ENCODE measurements around the gene GDPD3.
"Not testable (repeated sequence)": the region's sequence is repeated elsewhere in the genome, so short reads cannot be mapped to it uniquely, and the experiment has no call there.

Gene GDPD3, protein sequence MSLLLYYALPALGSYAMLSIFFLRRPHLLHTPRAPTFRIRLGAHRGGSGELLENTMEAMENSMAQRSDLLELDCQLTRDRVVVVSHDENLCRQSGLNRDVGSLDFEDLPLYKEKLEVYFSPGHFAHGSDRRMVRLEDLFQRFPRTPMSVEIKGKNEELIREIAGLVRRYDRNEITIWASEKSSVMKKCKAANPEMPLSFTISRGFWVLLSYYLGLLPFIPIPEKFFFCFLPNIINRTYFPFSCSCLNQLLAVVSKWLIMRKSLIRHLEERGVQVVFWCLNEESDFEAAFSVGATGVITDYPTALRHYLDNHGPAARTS

DNA sequence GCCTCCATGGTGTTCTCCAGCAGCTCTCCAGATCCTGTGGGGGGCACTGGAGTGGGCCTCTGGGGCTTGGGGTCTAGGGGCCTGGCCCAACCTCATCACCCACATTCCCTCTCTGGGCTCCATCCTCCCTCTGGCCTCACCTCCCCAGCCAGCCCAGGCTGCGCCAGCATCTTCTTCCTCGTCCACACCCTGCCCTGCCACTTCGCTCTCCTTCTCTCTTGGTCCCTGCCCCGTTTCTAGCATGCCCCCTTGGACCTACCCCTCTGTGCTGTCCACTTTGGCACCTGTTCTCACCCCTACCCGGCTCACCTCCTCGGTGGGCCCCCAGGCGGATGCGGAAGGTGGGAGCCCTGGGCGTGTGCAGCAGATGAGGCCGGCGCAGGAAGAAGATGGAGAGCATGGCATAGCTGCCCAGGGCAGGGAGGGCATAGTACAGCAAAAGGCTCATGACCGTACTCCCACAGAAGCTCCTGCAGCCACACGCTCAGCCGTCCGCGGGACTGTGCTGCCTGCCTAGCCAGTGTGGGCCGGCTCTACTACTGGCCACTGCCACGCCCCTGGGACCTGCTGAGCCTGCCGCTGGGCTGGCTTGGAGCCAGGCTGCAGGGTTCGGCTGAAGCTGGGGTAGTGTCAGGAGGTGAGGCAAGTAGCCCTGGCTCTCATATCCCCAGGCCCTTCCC lies at the start of gene GDPD3:
TSS of gene GDPD3 (minus strand) at position 507 of the 680 bp plus-strand sequence. CDS start at position 448, 59 bp downstream.
- no peak for DNase-seq

DNA sequence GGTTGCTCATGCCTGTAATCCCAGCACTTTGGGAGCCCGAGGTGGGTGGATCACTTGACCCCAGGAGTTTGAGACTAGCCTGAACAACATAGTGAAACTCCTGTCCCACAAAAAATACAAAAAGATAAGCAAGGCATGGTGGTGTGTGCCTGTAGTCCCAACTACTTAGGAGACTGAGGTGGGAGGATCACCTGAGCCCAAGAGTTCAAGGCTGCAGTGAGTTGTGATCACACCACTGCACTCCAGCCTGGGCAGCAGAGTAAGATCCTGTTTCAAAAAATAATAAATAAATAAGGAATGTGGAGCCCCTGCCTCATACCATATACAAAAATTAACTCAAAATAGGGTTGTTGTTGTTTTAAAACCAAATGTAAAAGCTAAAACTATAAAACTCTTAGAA lies 43.9 kb upstream of the GDPD3 start:
- no peak for DNase-seq

- DNase-seq = no peak
These were observed 41.9 kb upstream of the GDPD3 start for GRCh38 chr16:30155188-30155587.

DNA sequence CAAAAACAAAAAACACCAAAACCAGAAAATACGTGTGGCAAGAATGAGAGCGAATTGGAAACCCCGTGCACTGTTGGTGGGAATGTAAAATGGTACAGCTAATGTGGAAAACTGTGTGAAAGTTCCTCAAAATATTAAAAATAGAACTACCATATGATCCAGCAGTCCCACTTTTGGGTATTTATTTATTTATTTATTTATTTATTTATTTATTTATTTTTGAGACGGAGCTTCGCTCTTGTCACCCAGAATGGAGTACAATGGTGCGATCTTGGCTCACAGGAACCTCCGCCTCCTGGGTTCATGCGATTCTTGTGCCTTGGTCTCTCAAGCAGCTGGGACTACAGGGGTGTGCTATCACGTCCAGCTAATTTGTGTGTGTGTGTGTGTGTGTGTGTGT lies 39.2 kb upstream of the GDPD3 start:
- no peak for DNase-seq

- no peak for DNase-seq
These were observed 37.8 kb upstream of the GDPD3 start for GRCh38 chr16:30151091-30151490.

- DNase-seq = no peak
These were observed 36.1 kb upstream of the GDPD3 start for GRCh38 chr16:30149250-30149930.

DNA sequence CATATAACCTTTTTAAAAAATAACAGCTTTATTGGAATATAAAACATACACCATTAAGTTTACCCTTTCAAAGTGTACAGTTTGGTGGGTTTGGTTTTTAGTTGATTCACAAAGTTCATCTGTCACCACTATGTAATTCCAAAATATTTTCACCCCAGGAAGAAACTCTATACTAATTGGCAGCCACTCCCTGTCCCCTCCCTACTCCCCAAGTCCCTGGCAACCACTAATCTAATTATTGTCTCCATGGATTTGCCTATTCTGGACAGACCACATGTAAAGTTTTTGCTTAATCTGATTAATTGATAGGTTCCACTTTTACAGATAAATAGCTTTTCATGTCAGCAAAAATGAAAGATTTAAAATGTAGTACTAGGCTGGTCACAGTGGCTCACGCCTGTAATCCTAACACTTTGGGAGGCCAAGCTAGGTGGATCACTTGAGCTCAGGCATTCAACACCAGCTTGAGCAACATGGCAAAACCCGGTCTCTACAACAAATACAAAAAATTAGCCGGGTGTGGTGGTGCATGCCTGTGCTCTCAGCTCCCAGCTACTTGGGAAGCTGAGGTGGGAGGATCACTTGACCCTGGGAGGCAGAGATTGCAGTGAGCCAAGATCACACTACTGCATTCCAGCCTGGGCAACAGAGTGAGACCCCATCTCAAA lies 34.6 kb upstream of the GDPD3 start:
- DNase-seq = no peak

DNA sequence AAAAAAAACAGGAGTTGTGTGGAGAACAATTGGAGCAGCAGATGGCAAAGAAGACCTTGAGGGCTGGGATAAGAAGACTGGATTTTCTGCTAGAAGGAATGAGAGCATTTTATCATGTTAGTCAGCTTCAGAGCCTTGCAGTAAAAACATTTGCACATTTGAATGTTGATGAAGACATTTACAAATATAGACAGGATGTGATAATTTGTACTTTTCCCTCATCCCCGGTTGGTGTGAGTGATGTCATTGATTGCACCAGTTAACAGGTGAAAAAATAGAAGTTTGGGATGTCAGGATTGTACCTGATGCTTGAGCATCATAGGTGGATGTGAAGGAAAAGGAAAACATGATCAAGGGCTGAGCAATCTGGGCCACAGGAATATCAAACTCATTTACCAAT lies 32.3 kb upstream of the GDPD3 start:
- DNase-seq = no peak

DNA sequence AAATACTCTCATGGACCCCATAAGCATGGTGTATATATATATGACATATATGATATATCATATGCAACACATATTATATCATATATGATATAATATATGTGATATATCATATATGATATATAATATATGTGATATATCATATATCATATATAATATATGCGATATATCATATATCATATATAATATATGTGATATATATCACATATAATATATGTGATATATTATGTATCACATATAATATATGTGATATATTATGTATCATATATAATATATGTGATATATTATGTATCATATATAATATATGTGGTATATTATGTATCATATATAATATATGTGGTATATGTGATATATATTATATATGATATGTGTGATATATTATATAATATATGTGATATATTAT lies 31.6 kb upstream of the GDPD3 start:
- no peak for DNase-seq

GRCh38 chr16:30144017-30144416 lies 30.7 kb upstream of the GDPD3 start:
- no peak for DNase-seq

DNA sequence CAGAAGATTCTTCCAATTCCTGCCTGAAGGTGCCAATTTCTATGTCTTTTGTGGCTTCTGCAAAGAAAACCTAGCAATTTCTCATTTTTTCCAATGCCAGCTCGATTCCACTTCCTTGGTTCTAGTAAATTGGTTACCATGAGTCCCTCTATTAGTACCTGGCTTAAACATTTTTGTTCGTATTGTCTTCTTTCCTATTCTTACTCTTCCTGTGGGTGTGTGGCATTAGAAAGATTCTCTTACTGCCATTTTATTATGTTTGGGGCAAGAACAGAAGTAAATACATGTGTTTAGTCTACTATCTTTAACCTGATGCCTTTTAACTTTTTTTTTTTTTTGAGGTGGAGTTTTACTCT lies 30.0 kb upstream of the GDPD3 start:
- DNase-seq = no peak

GRCh38 chr16:30142672-30143346 lies 29.5 kb upstream of the GDPD3 start:
- DNase-seq = peak; percentile 30

- no peak for DNase-seq
These were observed 28.4 kb upstream of the GDPD3 start for GRCh38 chr16:30141750-30142149.

GRCh38 chr16:30139583-30140481 lies 26.5 kb upstream of the GDPD3 start:
- peak; percentile 69 for DNase-seq

- DNase-seq = no peak
These were observed 24.6 kb upstream of the GDPD3 start for GRCh38 chr16:30137897-30138296.

DNA sequence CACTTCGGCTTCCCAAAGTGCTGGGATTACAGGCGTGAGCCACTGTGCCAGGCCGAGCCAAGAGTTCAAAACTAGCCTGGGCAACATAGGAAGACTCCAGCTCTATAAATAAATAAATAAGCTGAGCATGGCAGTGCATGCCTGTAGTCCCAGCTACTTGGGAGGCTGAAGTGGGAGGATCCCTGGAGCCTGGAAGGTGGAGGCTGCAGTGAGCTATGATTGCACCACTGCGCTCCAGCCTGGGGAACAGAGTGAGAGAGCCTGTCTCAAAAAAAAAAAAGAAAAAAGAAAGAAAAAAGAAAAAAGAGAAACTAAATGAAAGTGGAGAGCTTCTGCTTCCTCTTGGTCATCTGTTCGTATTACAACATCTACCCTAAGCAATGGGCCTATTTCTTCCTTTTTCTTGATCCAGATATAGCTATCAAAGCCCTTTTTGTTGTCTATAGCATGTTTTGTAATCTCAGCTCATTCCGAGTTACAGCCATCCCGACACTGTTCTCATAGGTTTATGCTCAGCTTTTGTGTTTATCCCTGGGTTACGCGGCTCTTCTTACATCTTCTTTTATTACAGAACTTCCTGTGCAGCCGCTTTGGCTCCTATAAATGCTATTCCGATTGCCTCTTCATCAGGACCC lies 23.8 kb upstream of the GDPD3 start:
- no peak for DNase-seq

GRCh38 chr16:30132591-30132990 lies 19.3 kb upstream of the GDPD3 start:
- DNase-seq = no peak

- DNase-seq = peak; percentile 95
These were observed 18.6 kb upstream of the GDPD3 start for GRCh38 chr16:30131869-30132475.

GRCh38 chr16:30127993-30128392 lies 14.7 kb upstream of the GDPD3 start:
- no peak for DNase-seq

GRCh38 chr16:30125690-30126089 lies 12.4 kb upstream of the GDPD3 start:
- DNase-seq = not testable (repeated sequence)

DNA sequence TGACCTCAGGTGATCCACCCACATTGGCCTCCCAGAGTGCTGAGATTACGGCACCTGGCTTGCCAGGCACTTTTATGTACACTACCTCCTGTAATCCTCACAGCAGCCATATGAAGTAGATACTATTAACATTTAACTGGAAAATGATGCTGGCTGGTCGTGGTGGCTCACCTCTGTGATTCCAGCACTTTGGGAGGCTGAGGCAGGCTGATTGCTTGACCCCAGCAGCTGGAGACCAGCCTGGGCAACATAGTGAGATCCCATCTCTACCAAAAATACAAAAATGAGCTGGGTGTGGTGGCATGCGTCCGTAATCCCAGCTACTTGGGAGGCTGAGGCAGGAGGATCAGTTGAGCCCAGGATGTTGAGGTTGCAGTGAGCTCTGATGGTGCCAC lies 11.6 kb upstream of the GDPD3 start:
- no peak for DNase-seq

All from NCI-H69 (cell line).